ENCODE measurements around the gene FGF23.

Gene FGF23

GRCh38 chr12:4320497-4320852, 59.0 kb downstream of the FGF23 start:
- Histone ChIP-seq H3K79me2 (ENCODE audit: insufficient read depth, low read length) (peaks cover 31% of the 10 kb centered on the region), H4K20me1 (ENCODE audit: insufficient read depth, low read length, poor library complexity, severe bottlenecking) (no peaks in the 10 kb centered on the region), H3K9ac (ENCODE audit: low read depth, low read length, poor library complexity, severe bottlenecking) (peak overlapping the region; percentile 42), H3K36me3 (ENCODE audit: insufficient read depth, low read length) (no peaks in the 10 kb centered on the region), H3K9me2 (replicated peaks; ENCODE audit: low read depth, low read length) (no peaks in the 10 kb centered on the region), H3F3A (ENCODE audit: low read depth) (no peaks in the 10 kb centered on the region), H3K4me1 (ENCODE audit: insufficient read depth, low read length, poor library complexity, severe bottlenecking) (peaks cover 19% of the 10 kb centered on the region), H3K27me3 (ENCODE audit: insufficient read depth, low read length, poor library complexity, severe bottlenecking) (no peaks in the 10 kb centered on the region), H3K9me3 (ENCODE audit: insufficient read depth, low read depth, low read length) (no peaks in the 10 kb centered on the region), H2AFZ (ENCODE audit: low read length) (peak overlapping the region; percentile 88), H3K4me2 (ENCODE audit: low read depth, low read length, poor library complexity, severe bottlenecking) (peak overlapping the region; percentile 76), H3K4me3 (ENCODE audit: low read length, poor library complexity, severe bottlenecking) (peak overlapping the region; percentile 94)
- TF ChIP-seq EZH2phosphoT487 (IDR thresholded peaks at IDR 0.05; ENCODE audit: borderline replicate concordance) (no peak), CTCF (conservative IDR thresholded peaks at IDR 0.05; ENCODE audit: low read length) (no peak)

All from Loucy (cell line).